GM19372 (cell line): Measurements from ENCODE around the gene SLC22A17.
"Not testable (repeated sequence)": the region's sequence is repeated elsewhere in the genome, so short reads cannot be mapped to it uniquely, and the experiment has no call there.

Experiments
- ATAC-seq: cut with Tn5 transposase; IDR thresholded peaks from one replicate; pipeline ENCODE4 v1.9.1; 2021; ENCODE audit warnings: mild to moderate bottlenecking, low read depth, moderate library complexity; ENCODE audit not compliant: unreplicated experiment

Gene SLC22A17

GRCh38 chr14:23352506-23353432 is at the start of gene SLC22A17:
Gene SLC22A17, minus strand, starts transcription at chr14:23352887.
- no peak for ATAC-seq

- no peak for ATAC-seq
Measured at GRCh38 chr14:23401291-23401690, 48.6 kb upstream of the SLC22A17 start.

- not testable (repeated sequence) for ATAC-seq
Measured at GRCh38 chr14:23400496-23401149, 47.9 kb upstream of the SLC22A17 start.

- ATAC-seq, result no peak
Measured at GRCh38 chr14:23399591-23399990, 46.9 kb upstream of the SLC22A17 start.

GRCh38 chr14:23399136-23399535 is 46.4 kb upstream of the SLC22A17 start:
- ATAC-seq, result no peak

GRCh38 chr14:23398348-23398747 is 45.7 kb upstream of the SLC22A17 start:
- no peak for ATAC-seq

- ATAC-seq, result no peak
Measured at GRCh38 chr14:23396781-23397407, 44.2 kb upstream of the SLC22A17 start.

- no peak for ATAC-seq
Measured at GRCh38 chr14:23396126-23396525, 43.4 kb upstream of the SLC22A17 start.

GRCh38 chr14:23392613-23393012 is 39.9 kb upstream of the SLC22A17 start:
- ATAC-seq, result no peak

GRCh38 chr14:23389871-23390270 is 37.2 kb upstream of the SLC22A17 start:
- not testable (repeated sequence) for ATAC-seq

GRCh38 chr14:23389396-23389795 is 36.7 kb upstream of the SLC22A17 start:
- ATAC-seq, result no peak

GRCh38 chr14:23388996-23389395 is 36.3 kb upstream of the SLC22A17 start:
- no peak for ATAC-seq

- ATAC-seq, result no peak
Measured at GRCh38 chr14:23387916-23388882, 35.5 kb upstream of the SLC22A17 start.

GRCh38 chr14:23386999-23387398 is 34.3 kb upstream of the SLC22A17 start:
- no peak for ATAC-seq

- ATAC-seq, result not testable (repeated sequence)
Measured at GRCh38 chr14:23386266-23386657, 33.6 kb upstream of the SLC22A17 start.

GRCh38 chr14:23385642-23386265 is 33.1 kb upstream of the SLC22A17 start:
- no peak for ATAC-seq

GRCh38 chr14:23385244-23385641 is 32.6 kb upstream of the SLC22A17 start:
- ATAC-seq, result no peak

- ATAC-seq, result no peak
Measured at GRCh38 chr14:23384364-23385080, 31.8 kb upstream of the SLC22A17 start.
